ENCODE measurements around the gene UGT1A10. TPM values are rescaled to one million over a fixed set of nuclear protein-coding genes. Genes with fewer than 3 reads are reported as not detected.
"Not testable (repeated sequence)": the region's sequence is repeated elsewhere in the genome, so short reads cannot be mapped to it uniquely, and the experiment has no call there.

Gene UGT1A10
- total RNA-seq, 1 experiment from 2014 or later = not detected

GRCh38 chr2:233627331-233628025 lies 8.8 kb upstream of the UGT1A10 start:
- Histone ChIP-seq H3K4me3 (ENCODE audit: insufficient read depth, low read depth, low read length) (no peak overlapping the region), H3K36me3 (replicated peaks; ENCODE audit: control insufficient read depth, insufficient read depth, low read length) (no peaks in the 10 kb centered on the region), H3K27me3 (ENCODE audit: control insufficient read depth, insufficient read depth, low read length) (no peaks in the 10 kb centered on the region)
- DNase-seq = no peak

DNA sequence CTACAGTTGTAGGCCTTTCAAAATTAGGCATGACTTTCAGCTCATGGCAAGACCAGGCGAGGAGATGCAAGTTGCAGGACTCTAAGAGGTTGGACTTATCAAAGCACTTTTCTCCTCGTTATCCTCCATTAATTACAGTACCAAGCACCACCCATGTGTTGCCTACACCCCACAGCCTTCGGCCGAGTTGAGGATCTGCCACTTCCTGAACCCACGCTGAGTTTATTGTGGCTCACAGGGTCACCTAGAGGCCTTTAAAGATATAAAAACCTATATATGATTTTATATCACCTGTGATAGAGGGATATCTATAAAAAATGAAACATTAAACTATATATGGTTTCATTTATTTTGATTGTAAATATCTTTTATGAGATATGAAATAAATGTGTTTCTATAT lies 2.6 kb downstream of the UGT1A10 start:
- H3K27me3 ChIP-seq (ENCODE audit: control insufficient read depth, insufficient read depth, low read length) = no peaks in the 10 kb centered on the region
- DNase-seq = no peak
- H3K36me3 ChIP-seq (replicated peaks; ENCODE audit: control insufficient read depth, insufficient read depth, low read length) = no peaks in the 10 kb centered on the region
- H3K4me3 ChIP-seq (ENCODE audit: insufficient read depth, low read depth, low read length) = no peak overlapping the region

- Histone ChIP-seq H3K4me3 (ENCODE audit: insufficient read depth, low read depth, low read length) (no peak overlapping the region), H3K27me3 (ENCODE audit: control insufficient read depth, insufficient read depth, low read length) (no peaks in the 10 kb centered on the region), H3K36me3 (replicated peaks; ENCODE audit: control insufficient read depth, insufficient read depth, low read length) (no peaks in the 10 kb centered on the region)
- no peak for DNase-seq
These were observed 3.6 kb downstream of the UGT1A10 start for GRCh38 chr2:233639860-233640259.

GRCh38 chr2:233643128-233643527 lies 6.9 kb downstream of the UGT1A10 start:
- Histone ChIP-seq H3K4me3 (ENCODE audit: insufficient read depth, low read depth, low read length) (no peak overlapping the region), H3K36me3 (replicated peaks; ENCODE audit: control insufficient read depth, insufficient read depth, low read length) (no peaks in the 10 kb centered on the region), H3K27me3 (ENCODE audit: control insufficient read depth, insufficient read depth, low read length) (no peaks in the 10 kb centered on the region)
- DNase-seq = peak; percentile 13

DNA sequence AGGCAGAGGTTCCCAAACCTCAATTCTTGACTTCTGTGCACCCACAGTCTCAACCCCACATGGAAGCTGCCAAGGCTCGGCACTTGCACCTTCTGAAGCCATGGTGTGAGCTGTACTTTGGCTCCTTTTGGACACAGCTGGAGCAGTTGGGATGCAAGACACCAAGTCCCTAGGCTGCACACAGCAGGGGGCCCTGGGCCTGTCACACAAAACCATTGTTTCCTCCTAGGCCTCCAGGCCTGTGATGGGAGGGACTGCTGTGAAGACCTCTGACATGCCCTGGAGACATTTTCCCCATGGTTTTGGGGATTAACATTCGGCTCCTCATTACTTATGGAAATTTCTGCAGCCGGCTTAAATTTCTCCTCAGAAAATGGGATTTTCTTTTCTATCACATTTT lies 9.8 kb downstream of the UGT1A10 start:
- not testable (repeated sequence) for H3K27me3 ChIP-seq (ENCODE audit: control insufficient read depth, insufficient read depth, low read length); H3K4me3 ChIP-seq (ENCODE audit: insufficient read depth, low read depth, low read length); DNase-seq; H3K36me3 ChIP-seq (replicated peaks; ENCODE audit: control insufficient read depth, insufficient read depth, low read length)

- Histone ChIP-seq H3K4me3 (ENCODE audit: insufficient read depth, low read depth, low read length) (no peak overlapping the region), H3K36me3 (replicated peaks; ENCODE audit: control insufficient read depth, insufficient read depth, low read length) (no peaks in the 10 kb centered on the region), H3K27me3 (ENCODE audit: control insufficient read depth, insufficient read depth, low read length) (no peaks in the 10 kb centered on the region)
- no peak for DNase-seq
These were observed 14.7 kb downstream of the UGT1A10 start for GRCh38 chr2:233650981-233651380.

DNA sequence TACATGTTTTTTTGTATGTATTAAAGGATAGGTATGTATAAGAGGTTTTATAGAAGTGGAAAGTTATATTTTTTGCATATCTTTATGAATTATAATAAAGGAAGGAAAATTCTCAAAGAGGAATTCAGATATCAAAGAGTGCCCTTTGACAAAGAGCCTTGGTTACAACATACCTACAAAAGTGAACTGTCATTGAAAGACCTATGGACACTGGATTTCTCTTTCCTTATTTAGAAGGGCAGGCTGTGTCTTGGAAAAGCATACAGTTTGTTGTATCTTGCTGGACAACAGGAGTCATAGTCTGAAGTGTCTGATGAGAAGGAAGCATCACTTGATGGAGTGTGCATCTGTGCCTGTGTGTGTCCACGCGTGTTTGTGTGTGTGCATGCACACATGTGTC lies 15.2 kb downstream of the UGT1A10 start:
- H3K36me3 ChIP-seq (replicated peaks; ENCODE audit: control insufficient read depth, insufficient read depth, low read length) = no peaks in the 10 kb centered on the region
- no peak overlapping the region for H3K4me3 ChIP-seq (ENCODE audit: insufficient read depth, low read depth, low read length)
- DNase-seq = no peak
- no peaks in the 10 kb centered on the region for H3K27me3 ChIP-seq (ENCODE audit: control insufficient read depth, insufficient read depth, low read length)

GRCh38 chr2:233654501-233654900 lies 18.3 kb downstream of the UGT1A10 start:
- Histone ChIP-seq H3K36me3 (replicated peaks; ENCODE audit: control insufficient read depth, insufficient read depth, low read length) (no peaks in the 10 kb centered on the region), H3K4me3 (ENCODE audit: insufficient read depth, low read depth, low read length) (no peak overlapping the region), H3K27me3 (ENCODE audit: control insufficient read depth, insufficient read depth, low read length) (no peaks in the 10 kb centered on the region)
- DNase-seq = no peak

DNA sequence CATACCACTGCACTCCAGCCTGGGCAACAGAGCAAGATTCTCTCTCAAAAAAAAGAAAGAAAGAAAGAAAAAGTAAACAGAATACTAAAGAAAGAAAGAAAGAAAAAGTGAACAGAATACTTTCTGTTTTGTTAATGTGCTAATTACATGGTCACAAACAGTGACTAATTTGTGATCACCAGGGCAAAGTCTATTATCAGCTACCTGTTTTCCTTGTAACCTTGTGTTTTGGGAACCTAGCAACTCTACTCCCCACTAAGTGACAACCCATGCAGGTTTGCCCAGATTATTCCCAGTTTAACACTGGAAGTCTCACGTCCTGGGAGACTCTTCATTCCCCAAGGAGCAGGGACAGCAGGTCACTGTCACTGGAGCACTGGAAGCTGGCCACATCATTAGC lies 18.8 kb downstream of the UGT1A10 start:
- Histone ChIP-seq H3K36me3 (replicated peaks; ENCODE audit: control insufficient read depth, insufficient read depth, low read length) (no peaks in the 10 kb centered on the region), H3K27me3 (ENCODE audit: control insufficient read depth, insufficient read depth, low read length) (no peaks in the 10 kb centered on the region), H3K4me3 (ENCODE audit: insufficient read depth, low read depth, low read length) (no peak overlapping the region)
- DNase-seq = no peak

GRCh38 chr2:233655943-233656342 lies 19.7 kb downstream of the UGT1A10 start:
- not testable (repeated sequence) for H3K36me3 ChIP-seq (replicated peaks; ENCODE audit: control insufficient read depth, insufficient read depth, low read length); H3K27me3 ChIP-seq (ENCODE audit: control insufficient read depth, insufficient read depth, low read length); DNase-seq; H3K4me3 ChIP-seq (ENCODE audit: insufficient read depth, low read depth, low read length)

DNA sequence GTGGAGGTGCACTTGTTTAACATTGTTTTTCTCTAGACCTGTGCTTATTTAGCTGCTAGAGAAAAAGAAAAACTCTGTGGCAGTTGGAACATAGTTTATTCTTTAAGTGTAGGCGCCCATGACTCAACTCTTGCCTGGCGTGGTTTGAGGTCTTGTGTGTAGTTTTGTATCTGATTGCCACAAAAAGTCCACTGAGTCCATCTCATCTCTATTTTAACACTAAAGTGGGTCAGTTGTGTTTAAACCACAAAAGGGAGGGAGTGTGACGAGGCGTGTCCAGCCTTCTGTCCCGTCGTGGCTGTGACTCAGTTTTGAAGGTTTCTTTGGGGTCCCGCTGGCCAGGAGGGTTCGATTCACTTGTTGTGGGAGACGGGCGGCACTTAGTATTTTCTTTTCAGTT lies 20.2 kb downstream of the UGT1A10 start:
- H3K4me3 ChIP-seq (ENCODE audit: insufficient read depth, low read depth, low read length) = no peak overlapping the region
- no peak for DNase-seq
- no peaks in the 10 kb centered on the region for H3K36me3 ChIP-seq (replicated peaks; ENCODE audit: control insufficient read depth, insufficient read depth, low read length)
- no peaks in the 10 kb centered on the region for H3K27me3 ChIP-seq (ENCODE audit: control insufficient read depth, insufficient read depth, low read length)

GRCh38 chr2:233658610-233659009 lies 22.4 kb downstream of the UGT1A10 start:
- DNase-seq = no peak
- Histone ChIP-seq H3K36me3 (replicated peaks; ENCODE audit: control insufficient read depth, insufficient read depth, low read length) (no peaks in the 10 kb centered on the region), H3K4me3 (ENCODE audit: insufficient read depth, low read depth, low read length) (no peak overlapping the region)

GRCh38 chr2:233663911-233664310 lies 27.7 kb downstream of the UGT1A10 start:
- no peaks in the 10 kb centered on the region for H3K27me3 ChIP-seq (ENCODE audit: control insufficient read depth, insufficient read depth, low read length)
- H3K36me3 ChIP-seq (replicated peaks; ENCODE audit: control insufficient read depth, insufficient read depth, low read length) = no peaks in the 10 kb centered on the region
- H3K4me3 ChIP-seq (ENCODE audit: insufficient read depth, low read depth, low read length) = no peak overlapping the region
- DNase-seq = no peak

More at GRCh38 chr2:233658610-233659009, 22.4 kb downstream of the UGT1A10 start:
- H3K27me3 ChIP-seq (ENCODE audit: control insufficient read depth, insufficient read depth, low read length) = no peaks in the 10 kb centered on the region

- H3K4me3 ChIP-seq (ENCODE audit: insufficient read depth, low read depth, low read length) = no peak overlapping the region
- H3K36me3 ChIP-seq (replicated peaks; ENCODE audit: control insufficient read depth, insufficient read depth, low read length) = no peaks in the 10 kb centered on the region
- no peak for DNase-seq
- no peaks in the 10 kb centered on the region for H3K27me3 ChIP-seq (ENCODE audit: control insufficient read depth, insufficient read depth, low read length)
These were observed 32.5 kb downstream of the UGT1A10 start for GRCh38 chr2:233668605-233669260.

- no peaks in the 10 kb centered on the region for H3K36me3 ChIP-seq (replicated peaks; ENCODE audit: control insufficient read depth, insufficient read depth, low read length)
- H3K27me3 ChIP-seq (ENCODE audit: control insufficient read depth, insufficient read depth, low read length) = no peaks in the 10 kb centered on the region
- H3K4me3 ChIP-seq (ENCODE audit: insufficient read depth, low read depth, low read length) = no peak within 1 kb of the TSS
- no peak for DNase-seq
These were observed 35.3 kb downstream of the UGT1A10 start, which contains the start of gene UGT1A9 for GRCh38 chr2:233671290-233672161. UGT1A9 (plus strand) TSS chr2:233671898; CDS start chr2:233671935, 37 bp downstream.

Data from H7 (cell line).